Neural cell (in vitro differentiated cells): Measurements from ENCODE around the gene UVRAG.

Experiments
- POLR2AphosphoS5 ChIP-seq: IDR thresholded peaks from 2 replicates; pipeline ENCODE4 v1.6.1; 2012
- RAD21 ChIP-seq: fragments of 450-650 bp; conservative IDR thresholded peaks from 2 replicates; pipeline ENCODE4 v1.6.1; 2014; ENCODE audit warnings: antibody characterized with exemption, mild to moderate bottlenecking, moderate library complexity
- TF ChIP-seq, protein P1 (sequence below): fragments of 450-650 bp; IDR thresholded peaks from 2 replicates; pipeline ENCODE4 v1.5.1; 2014; ENCODE audit warnings: antibody characterized with exemption, mild to moderate bottlenecking, moderate library complexity; ENCODE audit not compliant: poor library complexity, severe bottlenecking

DNA sequence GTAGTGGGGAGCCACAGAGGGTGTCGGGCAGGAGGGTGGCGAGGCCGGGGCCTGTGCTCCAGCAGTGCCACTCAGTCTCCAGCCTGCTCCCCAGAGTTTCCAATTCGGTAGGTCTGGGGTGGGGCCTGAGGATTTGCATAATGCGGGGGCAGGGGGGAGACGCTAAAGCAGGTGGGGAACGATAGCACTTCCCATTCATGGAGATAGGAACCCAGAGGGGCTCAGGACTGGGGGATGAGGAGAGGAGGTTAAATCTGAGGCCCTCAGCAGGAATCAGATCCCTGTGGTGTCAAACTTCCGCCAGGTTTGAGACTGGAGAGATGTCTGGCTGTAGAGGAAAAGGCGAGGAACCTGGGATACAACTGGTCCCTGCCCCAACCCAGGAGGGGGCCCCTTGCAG is 361.5 kb downstream of the UVRAG start:
- TF ChIP-seq, protein P1, sequence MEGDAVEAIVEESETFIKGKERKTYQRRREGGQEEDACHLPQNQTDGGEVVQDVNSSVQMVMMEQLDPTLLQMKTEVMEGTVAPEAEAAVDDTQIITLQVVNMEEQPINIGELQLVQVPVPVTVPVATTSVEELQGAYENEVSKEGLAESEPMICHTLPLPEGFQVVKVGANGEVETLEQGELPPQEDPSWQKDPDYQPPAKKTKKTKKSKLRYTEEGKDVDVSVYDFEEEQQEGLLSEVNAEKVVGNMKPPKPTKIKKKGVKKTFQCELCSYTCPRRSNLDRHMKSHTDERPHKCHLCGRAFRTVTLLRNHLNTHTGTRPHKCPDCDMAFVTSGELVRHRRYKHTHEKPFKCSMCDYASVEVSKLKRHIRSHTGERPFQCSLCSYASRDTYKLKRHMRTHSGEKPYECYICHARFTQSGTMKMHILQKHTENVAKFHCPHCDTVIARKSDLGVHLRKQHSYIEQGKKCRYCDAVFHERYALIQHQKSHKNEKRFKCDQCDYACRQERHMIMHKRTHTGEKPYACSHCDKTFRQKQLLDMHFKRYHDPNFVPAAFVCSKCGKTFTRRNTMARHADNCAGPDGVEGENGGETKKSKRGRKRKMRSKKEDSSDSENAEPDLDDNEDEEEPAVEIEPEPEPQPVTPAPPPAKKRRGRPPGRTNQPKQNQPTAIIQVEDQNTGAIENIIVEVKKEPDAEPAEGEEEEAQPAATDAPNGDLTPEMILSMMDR: no peak
- TF ChIP-seq RAD21 (no peak), POLR2AphosphoS5 (no peak)
